ENCODE results near the gene CACHD1. TPM values are rescaled to one million over a fixed set of nuclear protein-coding genes. Genes with fewer than 3 reads are reported as not detected.
A peak's percentile ranks its signal among the peaks of the same experiment; 100 is the strongest.
"Not testable (repeated sequence)": the region's sequence is repeated elsewhere in the genome, so short reads cannot be mapped to it uniquely, and the experiment has no call there.

CACHD1 gene
- total RNA-seq, 4 donors from 2014 or later, result 2.2 to 3.6 (median 2.9) TPM

- intact Hi-C loops (cut with DNase I; ENCODE audit: low total_unique reads) (no loop called here), in situ Hi-C loops (cut with MboI; ENCODE audit: low sequenced_read_pairs in 4 of 4) (no loop called here)
- H3K9me3 ChIP-seq, result no peaks in the 10 kb centered on the region
- H3K4me3 ChIP-seq, result no peak overlapping the region
- TF ChIP-seq POLR2A (IDR thresholded peaks at IDR 0.05) (no peak), CTCF (IDR thresholded peaks at IDR 0.05 in 4 of 5, conservative IDR thresholded peaks at IDR 0.05 in 1 of 5) (no peak)
- DNase-seq (no peak), ATAC-seq (no peak)
- no peak overlapping the region for H3K27ac ChIP-seq
- no peaks in the 10 kb centered on the region for H3K4me1 ChIP-seq
- H3K27me3 ChIP-seq, result no peaks in the 10 kb centered on the region
- no peaks in the 10 kb centered on the region for H3K36me3 ChIP-seq
Measured at GRCh38 chr1:64599242-64599641, 129.3 kb downstream of the CACHD1 start.

GRCh38 chr1:64601207-64601606 is 131.3 kb downstream of the CACHD1 start:
- intact Hi-C loops (cut with DNase I; ENCODE audit: low total_unique reads), result no loop called here
- Histone ChIP-seq H3K4me3 (no peak overlapping the region), H3K9me3 (no peaks in the 10 kb centered on the region), H3K4me1 (no peaks in the 10 kb centered on the region), H3K27me3 (no peaks in the 10 kb centered on the region), H3K27ac (no peak overlapping the region), H3K36me3 (no peaks in the 10 kb centered on the region)
- ATAC-seq (peak in 1 of 2 donors; percentile 70), DNase-seq (peak in 1 of 2 donors; percentile 30)
- in situ Hi-C loops (cut with MboI; ENCODE audit: low sequenced_read_pairs in 4 of 4), result no loop called here
- TF ChIP-seq POLR2A (IDR thresholded peaks at IDR 0.05) (no peak), CTCF (IDR thresholded peaks at IDR 0.05 in 4 of 5, conservative IDR thresholded peaks at IDR 0.05 in 1 of 5) (no peak)

GRCh38 chr1:64608005-64608650 is 138.2 kb downstream of the CACHD1 start:
- Histone ChIP-seq H3K27me3 (no peaks in the 10 kb centered on the region), H3K4me1 (no peaks in the 10 kb centered on the region), H3K9me3 (no peaks in the 10 kb centered on the region), H3K36me3 (peaks cover 0 to 6% of the 10 kb centered on the region in 2 donors), H3K27ac (no peak overlapping the region), H3K4me3 (no peak overlapping the region)
- no peak for ATAC-seq
- TF ChIP-seq CTCF (IDR thresholded peaks at IDR 0.05 in 4 of 5, conservative IDR thresholded peaks at IDR 0.05 in 1 of 5) (no peak), POLR2A (IDR thresholded peaks at IDR 0.05) (no peak)
- DNase-seq, result no peak
- intact Hi-C loops (cut with DNase I; ENCODE audit: low total_unique reads) (no loop called here), in situ Hi-C loops (cut with MboI; ENCODE audit: low sequenced_read_pairs in 4 of 4) (no loop called here)

GRCh38 chr1:64608651-64609048 is 138.7 kb downstream of the CACHD1 start:
- H3K36me3 ChIP-seq, result peaks cover 0 to 6% of the 10 kb centered on the region in 2 donors
- in situ Hi-C loops (cut with MboI; ENCODE audit: low sequenced_read_pairs in 4 of 4), result no loop called here
- H3K4me1 ChIP-seq, result no peaks in the 10 kb centered on the region
- no peak overlapping the region for H3K4me3 ChIP-seq
- ATAC-seq (no peak), DNase-seq (no peak)
- no peaks in the 10 kb centered on the region for H3K27me3 ChIP-seq
- intact Hi-C loops (cut with DNase I; ENCODE audit: low total_unique reads), result no loop called here
- no peak overlapping the region for H3K27ac ChIP-seq
- TF ChIP-seq POLR2A (IDR thresholded peaks at IDR 0.05) (no peak), CTCF (IDR thresholded peaks at IDR 0.05 in 4 of 5, conservative IDR thresholded peaks at IDR 0.05 in 1 of 5) (no peak)
- no peaks in the 10 kb centered on the region for H3K9me3 ChIP-seq

- H3K27ac ChIP-seq; H3K27me3 ChIP-seq; ATAC-seq; H3K4me3 ChIP-seq; H3K9me3 ChIP-seq; H3K36me3 ChIP-seq; DNase-seq; intact Hi-C loops (cut with DNase I; ENCODE audit: low total_unique reads); in situ Hi-C loops (cut with MboI; ENCODE audit: low sequenced_read_pairs in 4 of 4): not testable (repeated sequence)
- peaks cover 9 to 11% of the 10 kb centered on the region in 2 donors for H3K4me1 ChIP-seq
Measured at GRCh38 chr1:64610950-64611349, 141.0 kb downstream of the CACHD1 start.

All from gastrocnemius medialis (tissue), 4 donors.